ENCODE data around the gene TMEM95. TPM values are rescaled to one million over a fixed set of nuclear protein-coding genes. Genes with fewer than 3 reads are reported as not detected.

TMEM95 gene
- total RNA-seq, 1 donor from 2014 or later = not detected

DNA sequence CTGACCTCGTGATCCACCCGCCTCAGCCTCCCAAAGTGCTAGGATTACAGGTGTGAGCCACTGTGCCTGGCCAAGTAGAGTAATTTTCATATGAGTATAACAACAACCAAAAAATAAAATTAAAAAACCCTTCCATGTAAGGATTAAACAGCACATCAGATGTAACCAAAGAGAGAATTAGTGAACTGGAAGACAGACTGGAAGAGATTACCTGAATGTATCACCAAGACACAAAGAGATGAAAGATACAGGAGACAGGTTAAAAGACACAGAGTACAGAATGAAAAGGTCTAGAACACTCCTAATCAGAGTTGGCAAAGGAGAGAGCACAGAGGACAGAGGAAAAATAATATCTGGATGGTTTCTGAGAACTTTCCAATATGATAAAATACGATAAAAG is 24.2 kb downstream of the TMEM95 start:
- Mint-ChIP-seq H3K4me3 (ENCODE audit: unreplicated experiment) (no peak overlapping the region), H3K27ac (ENCODE audit: unreplicated experiment) (no peak overlapping the region), H3K36me3 (ENCODE audit: unreplicated experiment) (peaks cover 8% of the 10 kb centered on the region), H3K27me3 (ENCODE audit: unreplicated experiment) (peaks cover 22% of the 10 kb centered on the region), H3K4me1 (ENCODE audit: low read depth, unreplicated experiment) (peaks cover 2% of the 10 kb centered on the region), H3K9me3 (ENCODE audit: unreplicated experiment) (peaks cover 21% of the 10 kb centered on the region)
- no peak for DNase-seq
- TF ChIP-seq CTCF (IDR thresholded peaks at IDR 0.05; ENCODE audit: partially characterized antibody, unreplicated experiment) = no peak

DNA sequence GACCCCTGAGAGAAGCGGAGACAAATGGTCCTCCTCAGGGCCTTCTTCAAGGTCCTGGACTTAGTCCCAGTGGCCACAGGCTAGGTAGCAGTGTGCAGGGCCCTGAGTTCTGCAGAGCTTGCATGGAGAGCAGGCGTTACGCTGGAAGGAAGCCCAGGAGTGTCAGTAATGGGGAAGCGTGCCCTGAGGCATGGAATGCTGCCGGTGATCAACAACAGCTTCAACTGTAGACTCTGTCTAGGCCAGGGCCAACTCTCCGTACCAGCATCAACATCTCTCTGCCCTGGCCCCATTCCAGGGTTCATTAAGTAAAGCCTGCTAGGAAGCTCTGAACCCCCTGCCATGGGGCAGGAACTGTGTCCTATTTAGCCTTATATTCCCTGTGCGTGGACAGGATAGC is 25.4 kb downstream of the TMEM95 start:
- H3K9me3 Mint-ChIP-seq (ENCODE audit: unreplicated experiment) = peaks cover 21% of the 10 kb centered on the region

DNA sequence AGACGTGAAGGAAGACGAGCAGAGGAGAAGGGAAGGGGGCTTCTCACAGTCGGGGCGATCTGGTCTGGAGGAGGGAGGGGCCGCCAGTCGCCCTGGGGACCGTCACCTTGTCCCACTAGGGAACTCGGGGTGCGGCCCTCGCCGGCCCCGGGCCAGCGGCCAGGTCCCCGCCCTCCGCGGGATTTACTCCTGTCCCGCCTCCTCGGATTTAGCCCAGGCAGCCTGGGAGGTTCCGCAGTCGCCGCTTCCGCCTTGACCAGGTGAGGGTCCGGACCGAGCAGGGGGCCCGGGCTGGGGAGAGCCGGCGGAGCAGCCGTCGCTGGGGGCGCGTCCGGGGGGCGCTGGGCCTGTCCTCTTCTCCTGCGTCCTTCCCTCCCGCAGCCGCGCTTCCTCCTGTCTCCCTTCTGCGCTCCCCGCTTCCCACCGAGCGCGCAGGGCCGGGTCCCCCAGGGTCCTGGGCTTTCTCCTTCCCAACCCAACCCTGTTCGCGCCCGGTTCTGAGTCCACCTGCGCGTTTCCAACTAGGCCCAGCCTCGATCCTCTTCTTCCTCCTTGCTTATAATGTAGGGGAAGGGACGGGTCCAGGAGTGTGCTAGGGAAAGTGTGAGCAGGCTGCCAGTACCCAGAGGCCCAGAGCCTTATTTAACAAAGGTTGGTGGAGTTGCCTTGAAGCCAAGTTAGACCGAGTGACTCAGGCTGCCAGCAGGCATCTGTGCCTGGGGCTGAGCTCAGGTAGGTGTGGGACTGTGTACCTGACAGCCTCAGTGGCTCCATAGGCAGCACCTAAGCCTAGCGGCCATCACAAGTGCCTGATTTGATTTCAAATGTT is 26.1 kb downstream of the TMEM95 start, which contains the start of gene TNK1:
Gene TNK1, plus strand, starts transcription at position 235 of the 829 bp plus-strand sequence. CDS start 1,838 bp downstream, outside the sequence.
- DNase-seq = peak; percentile 29
- peaks cover 24% of the 10 kb centered on the region for H3K9me3 Mint-ChIP-seq (ENCODE audit: unreplicated experiment)
- peaks cover 27% of the 10 kb centered on the region for H3K27me3 Mint-ChIP-seq (ENCODE audit: unreplicated experiment)
- peaks cover 3% of the 10 kb centered on the region for H3K4me1 Mint-ChIP-seq (ENCODE audit: low read depth, unreplicated experiment)
- peak within 1 kb of the TSS; percentile 63 for H3K4me3 Mint-ChIP-seq (ENCODE audit: unreplicated experiment)
- no peak within 1 kb of the TSS for H3K27ac Mint-ChIP-seq (ENCODE audit: unreplicated experiment)
- H3K36me3 Mint-ChIP-seq (ENCODE audit: unreplicated experiment) = peaks cover 8% of the 10 kb centered on the region
- TF ChIP-seq CTCF (IDR thresholded peaks at IDR 0.05; ENCODE audit: partially characterized antibody, unreplicated experiment) = no peak

More for the DNA sequence above, 25.4 kb downstream of the TMEM95 start:
- peak overlapping the region; percentile 63 for H3K4me3 Mint-ChIP-seq (ENCODE audit: unreplicated experiment)
- DNase-seq = no peak
- no peak for TF ChIP-seq CTCF (IDR thresholded peaks at IDR 0.05; ENCODE audit: partially characterized antibody, unreplicated experiment)
- peaks cover 24% of the 10 kb centered on the region for H3K27me3 Mint-ChIP-seq (ENCODE audit: unreplicated experiment)
- peaks cover 3% of the 10 kb centered on the region for H3K4me1 Mint-ChIP-seq (ENCODE audit: low read depth, unreplicated experiment)
- H3K27ac Mint-ChIP-seq (ENCODE audit: unreplicated experiment) = no peak overlapping the region
- H3K36me3 Mint-ChIP-seq (ENCODE audit: unreplicated experiment) = peaks cover 8% of the 10 kb centered on the region

DNA sequence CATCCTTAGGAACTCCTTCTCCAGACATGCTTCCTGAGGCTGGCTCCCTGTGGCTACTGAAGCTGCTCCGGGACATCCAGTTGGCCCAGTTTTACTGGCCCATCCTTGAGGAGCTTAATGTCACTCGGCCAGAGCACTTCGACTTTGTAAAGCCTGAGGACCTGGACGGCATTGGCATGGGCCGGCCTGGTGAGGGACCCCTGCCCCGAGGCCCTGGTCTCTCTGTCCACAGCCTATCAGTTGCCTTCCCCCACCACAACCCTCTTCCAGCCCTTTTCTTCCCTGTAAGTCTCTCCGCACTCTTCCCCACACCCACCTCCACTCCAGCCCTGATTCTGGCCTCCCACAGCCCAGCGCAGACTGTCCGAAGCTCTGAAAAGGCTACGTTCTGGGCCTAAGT is 27.9 kb downstream of the TMEM95 start:
- Mint-ChIP-seq H3K4me3 (ENCODE audit: unreplicated experiment) (no peak overlapping the region), H3K9me3 (ENCODE audit: unreplicated experiment) (peaks cover 27% of the 10 kb centered on the region), H3K27me3 (ENCODE audit: unreplicated experiment) (peaks cover 27% of the 10 kb centered on the region), H3K4me1 (ENCODE audit: low read depth, unreplicated experiment) (peaks cover 3% of the 10 kb centered on the region), H3K27ac (ENCODE audit: unreplicated experiment) (no peak overlapping the region), H3K36me3 (ENCODE audit: unreplicated experiment) (peaks cover 8% of the 10 kb centered on the region)
- no peak for TF ChIP-seq CTCF (IDR thresholded peaks at IDR 0.05; ENCODE audit: partially characterized antibody, unreplicated experiment)
- DNase-seq = no peak

DNA sequence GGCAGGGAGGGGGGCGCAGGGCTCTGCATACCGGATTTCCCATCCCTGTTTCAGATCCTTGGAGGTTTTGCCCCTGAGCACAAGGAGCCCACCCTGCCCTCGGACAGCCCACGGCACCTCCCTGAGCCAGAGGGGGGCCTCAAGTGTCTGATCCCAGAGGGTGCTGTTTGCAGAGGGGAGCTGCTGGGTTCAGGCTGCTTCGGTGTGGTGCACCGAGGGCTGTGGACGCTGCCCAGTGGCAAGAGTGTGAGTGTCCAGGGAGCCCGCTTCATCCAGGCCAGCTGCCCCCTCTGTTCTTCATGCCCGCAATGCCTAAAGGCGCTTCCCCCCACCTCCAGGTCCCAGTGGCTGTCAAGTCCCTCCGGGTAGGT is 28.4 kb downstream of the TMEM95 start:
- H3K9me3 Mint-ChIP-seq (ENCODE audit: unreplicated experiment) = peaks cover 27% of the 10 kb centered on the region
- H3K36me3 Mint-ChIP-seq (ENCODE audit: unreplicated experiment) = peaks cover 8% of the 10 kb centered on the region
- peaks cover 3% of the 10 kb centered on the region for H3K4me1 Mint-ChIP-seq (ENCODE audit: low read depth, unreplicated experiment)
- TF ChIP-seq CTCF (IDR thresholded peaks at IDR 0.05; ENCODE audit: partially characterized antibody, unreplicated experiment) = no peak
- H3K4me3 Mint-ChIP-seq (ENCODE audit: unreplicated experiment) = no peak overlapping the region
- H3K27me3 Mint-ChIP-seq (ENCODE audit: unreplicated experiment) = peaks cover 27% of the 10 kb centered on the region
- H3K27ac Mint-ChIP-seq (ENCODE audit: unreplicated experiment) = no peak overlapping the region
- DNase-seq = no peak
